Stimulated activated CD4-positive, alpha-beta T cell treated with anti-CD3 and anti-CD28 coated beads, Interleukin-1b, Interleukin-23, amount 100 ng/mL, for 24 hours (primary cell): ENCODE data around the gene SLC35E2B.

Experiments used
- DNase-seq, 4 experiments: peaks; one replicate each; pipeline ENCODE4 v3.0.0-alpha.2; 2020; ENCODE audit warnings: low read depth in 4 of 4, low spot score in 1 of 4

The SLC35E2B gene

DNA sequence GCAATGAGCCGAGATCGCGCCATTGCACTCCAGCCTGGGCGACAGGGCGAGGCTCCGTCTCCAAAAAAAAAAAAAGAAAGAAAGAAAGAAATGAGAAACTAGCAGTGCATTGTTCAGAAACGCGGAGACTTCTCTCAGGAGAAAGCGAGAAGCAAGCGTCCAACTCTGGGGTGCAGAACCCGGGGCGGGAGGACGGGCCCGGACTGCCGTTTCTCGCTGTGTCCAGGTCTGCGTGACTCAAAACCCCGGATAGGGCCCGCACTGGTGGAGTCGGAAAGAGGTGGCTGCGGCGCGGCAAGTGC lies 77.7 kb downstream of the SLC35E2B start:
- DNase-seq: no peak

DNA sequence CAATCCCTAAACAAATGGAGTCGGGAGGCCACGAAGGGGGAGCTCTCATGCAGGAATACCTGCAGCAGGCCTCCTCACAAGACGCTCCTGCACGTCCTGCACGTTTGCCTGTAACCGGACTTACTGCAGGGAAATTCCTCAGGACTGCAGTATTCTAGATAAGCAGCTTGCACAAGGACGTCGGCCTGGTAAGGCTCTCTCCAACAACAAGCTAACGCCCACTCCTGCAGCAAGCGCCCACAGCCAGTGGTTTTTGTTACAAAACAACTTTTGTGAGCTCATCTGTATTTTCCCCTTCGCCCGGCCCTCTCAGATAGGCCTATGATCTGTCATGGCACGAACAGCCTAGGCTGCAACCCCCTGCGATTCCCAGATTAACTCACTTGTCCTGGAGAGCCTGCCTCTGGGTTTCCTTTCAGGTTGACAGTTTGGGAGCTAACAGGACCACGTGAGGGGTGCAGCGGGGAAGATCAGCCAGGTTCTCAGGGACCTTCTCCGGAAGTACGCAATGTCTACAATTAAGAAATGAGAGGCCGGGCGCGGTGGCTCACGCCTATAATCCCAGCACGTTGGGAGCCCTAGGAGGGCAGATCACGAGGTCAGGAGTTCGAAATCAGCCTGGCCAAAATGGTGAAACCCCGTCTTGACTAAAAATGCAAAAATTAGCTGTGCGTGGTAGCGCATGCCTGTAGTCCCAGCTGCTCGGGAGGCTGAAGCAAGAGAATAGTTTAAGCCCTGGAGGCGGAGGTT lies 78.2 kb downstream of the SLC35E2B start:
- DNase-seq: peak in 2 of 4 experiments; percentile 39 to 43

DNA sequence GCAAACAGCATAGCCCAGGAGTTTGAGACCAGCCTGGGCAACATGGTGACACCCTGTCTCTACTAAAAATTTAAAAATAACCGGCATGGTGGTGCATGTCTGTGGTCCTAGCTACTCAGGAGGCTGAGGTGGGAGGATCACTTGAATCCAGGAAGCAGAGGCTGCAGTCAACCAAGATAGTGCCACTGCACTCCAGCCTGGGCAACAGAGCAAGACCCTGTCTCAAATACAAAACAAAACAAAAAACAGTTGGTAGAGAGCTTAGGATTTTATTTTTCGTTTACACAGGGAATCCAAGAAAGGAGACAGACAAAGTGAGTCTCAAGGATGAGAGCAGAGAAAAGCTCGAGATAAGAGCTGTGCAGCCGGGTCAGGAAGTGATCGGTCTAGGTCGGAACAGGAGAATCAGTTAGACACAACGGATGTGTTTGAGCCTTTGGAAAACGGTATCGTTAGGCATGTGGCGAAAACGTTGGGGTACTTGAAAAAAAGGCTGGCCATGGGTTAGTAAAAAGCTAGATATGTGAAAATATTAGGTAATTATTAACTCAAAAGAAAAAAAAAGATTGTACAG lies 79.0 kb downstream of the SLC35E2B start:
- DNase-seq: no peak

DNA sequence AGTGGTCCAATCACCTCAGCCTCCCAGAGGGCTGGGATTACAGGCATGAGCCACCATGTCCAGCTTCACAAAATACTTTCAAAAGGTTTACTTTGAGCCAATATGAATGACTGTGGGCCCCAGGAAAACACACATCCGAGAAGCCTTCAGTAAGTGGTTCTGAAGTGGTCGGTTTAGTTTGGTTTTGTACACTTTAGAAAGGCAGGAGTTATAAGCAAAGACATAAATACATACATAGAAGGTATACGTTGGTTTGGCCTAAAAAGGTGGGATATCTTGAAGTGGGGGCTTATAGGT lies 80.5 kb downstream of the SLC35E2B start:
- DNase-seq: no peak

DNA sequence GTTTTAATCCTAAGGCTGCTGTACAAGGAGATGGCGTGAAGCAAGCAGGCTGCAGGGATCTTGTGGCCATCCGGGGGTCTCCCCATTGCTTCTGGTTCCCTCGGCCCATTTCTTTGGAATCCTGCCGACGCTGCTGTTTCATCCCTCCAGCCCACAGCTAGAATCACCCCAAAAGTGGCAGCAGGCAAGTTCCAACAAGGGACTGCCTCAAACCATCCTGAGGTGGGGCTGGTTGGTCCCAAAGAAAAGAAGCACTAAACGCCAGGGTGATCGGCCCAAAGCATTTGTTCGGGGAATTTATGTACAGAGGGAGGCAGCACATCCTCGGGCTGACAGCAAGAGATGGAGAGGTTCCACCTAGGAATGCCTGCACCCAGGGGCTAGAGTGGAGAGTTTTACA lies 81.8 kb downstream of the SLC35E2B start:
- no peak for DNase-seq

DNA sequence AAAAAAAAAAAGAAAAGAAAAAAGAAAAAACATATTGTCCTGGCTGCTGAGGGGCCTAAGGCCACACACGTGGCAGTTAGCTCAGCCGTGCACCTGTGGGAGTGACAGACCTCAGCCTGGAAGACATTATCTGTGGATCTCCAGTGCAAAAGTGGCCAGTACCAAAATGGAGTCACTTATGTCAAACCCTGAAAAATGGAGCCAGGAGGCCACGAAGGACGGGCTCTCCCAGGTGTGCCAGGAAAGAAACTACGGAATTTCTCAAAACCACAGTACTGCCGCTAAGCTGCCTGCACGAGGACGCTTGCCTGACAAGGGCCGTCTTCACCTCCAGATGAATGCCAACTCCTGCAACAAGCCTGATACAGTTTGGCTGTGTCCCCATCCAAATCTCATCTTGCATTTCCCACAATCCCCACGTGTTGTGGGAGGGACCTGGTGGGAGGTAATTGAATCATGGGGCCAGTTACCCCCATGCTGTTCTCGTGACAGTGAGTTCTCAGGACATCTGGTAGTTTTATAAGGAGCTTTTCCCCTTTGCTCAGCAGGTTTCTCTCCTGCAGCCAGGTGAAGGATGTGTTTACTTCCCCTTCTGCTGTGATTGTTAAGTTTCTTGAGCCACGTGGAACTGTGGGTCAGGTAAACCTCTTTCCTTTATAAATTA lies 82.6 kb downstream of the SLC35E2B start:
- DNase-seq: no peak
